OCI-LY1 (cell line): ENCODE results near the gene FEV.

Source experiments
- H2AFZ ChIP-seq: fragments of 200-600 bp; sonication (generic), shearing (Covaris generic); 2 replicates; pipeline ENCODE4 v1.6.0; 2014; ENCODE audit warnings: antibody characterized with exemption, mild to moderate bottlenecking, low read length
- H3F3A ChIP-seq: fragments of 200-600 bp; sonication (generic), shearing (Covaris generic); 2 replicates; pipeline ENCODE4 v1.6.0; 2014; ENCODE audit warnings: mild to moderate bottlenecking, antibody characterized with exemption, low read length, moderate library complexity; ENCODE audit not compliant: insufficient read depth
- H3K27ac ChIP-seq: fragments of 200-600 bp; sonication (generic); 2 replicates; pipeline ENCODE4 v1.5.1; 2014; ENCODE audit warnings: low read length, mixed run types, mild to moderate bottlenecking, low read depth; ENCODE audit not compliant: poor library complexity, severe bottlenecking
- H3K27me3 ChIP-seq: fragments of 200-600 bp; sonication (generic); 2 replicates; pipeline ENCODE4 v1.6.0; 2014; ENCODE audit warnings: antibody characterized with exemption, mild to moderate bottlenecking, low read length, moderate library complexity; ENCODE audit not compliant: insufficient read depth
- H3K36me3 ChIP-seq: fragments of 200-600 bp; sonication (generic); 2 replicates; pipeline ENCODE4 v1.6.1; 2014; ENCODE audit warnings: mild to moderate bottlenecking, antibody characterized with exemption, low read length, moderate library complexity, mixed read lengths; ENCODE audit not compliant: insufficient read depth
- H3K4me1 ChIP-seq: fragments of 200-600 bp; sonication (generic); 2 replicates; pipeline ENCODE4 v1.5.1; 2014; ENCODE audit warnings: mild to moderate bottlenecking, low read length, moderate library complexity; ENCODE audit not compliant: insufficient read depth, severe bottlenecking
- H3K4me2 ChIP-seq: fragments of 200-600 bp; sonication (generic), shearing (Covaris generic); 2 replicates; pipeline ENCODE4 v1.6.1; 2014; ENCODE audit warnings: low read length
- H3K4me3 ChIP-seq: fragments of 200-600 bp; sonication (generic); 2 replicates; pipeline ENCODE4 v1.5.1; 2014; ENCODE audit warnings: low read length, low read depth, mild to moderate bottlenecking, mixed read lengths; ENCODE audit not compliant: poor library complexity, severe bottlenecking
- H3K79me2 ChIP-seq: fragments of 200-600 bp; shearing (Covaris generic); 2 replicates; pipeline ENCODE4 v1.6.1; 2016; ENCODE audit warnings: mixed run types, low read length, mixed read lengths; ENCODE audit not compliant: insufficient read depth
- H3K9ac ChIP-seq: fragments of 200-600 bp; sonication (generic), shearing (Covaris generic); 2 replicates; pipeline ENCODE4 v1.6.1; 2014; ENCODE audit warnings: mild to moderate bottlenecking, low read length, mixed read lengths
- H3K9me2 ChIP-seq: fragments of 200-600 bp; sonication (generic), shearing (Covaris generic); 2 replicates; pipeline ENCODE4 v1.6.1; 2014; ENCODE audit warnings: low read depth, mild to moderate bottlenecking, low read length, mixed read lengths
- H3K9me3 ChIP-seq: fragments of 200-600 bp; shearing (Covaris generic); 2 replicates; pipeline ENCODE4 v1.6.1; 2014; ENCODE audit warnings: low read length, mixed read lengths
- H4K20me1 ChIP-seq: fragments of 200-600 bp; sonication (generic), shearing (Covaris generic); 2 replicates; pipeline ENCODE4 v1.6.0; 2016; ENCODE audit warnings: mild to moderate bottlenecking, low read length; ENCODE audit not compliant: insufficient read depth
- EZH2 ChIP-seq: fragments of 200-600 bp; sonication (generic), shearing (Covaris generic); IDR thresholded peaks from 2 replicates; pipeline ENCODE4 v1.8.0; 2017; ENCODE audit warnings: borderline replicate concordance, mixed run types, mild to moderate bottlenecking, antibody characterized with exemption, low read length, moderate library complexity, mixed read lengths
- TF ChIP-seq, protein P1 (sequence below): fragments of 200-600 bp; sonication (generic), shearing (Covaris generic); IDR thresholded peaks from 2 replicates; pipeline ENCODE4 v1.5.1; 2017; ENCODE audit warnings: mild to moderate bottlenecking, antibody characterized with exemption, low read length, moderate library complexity, mixed read lengths

The FEV gene

DNA sequence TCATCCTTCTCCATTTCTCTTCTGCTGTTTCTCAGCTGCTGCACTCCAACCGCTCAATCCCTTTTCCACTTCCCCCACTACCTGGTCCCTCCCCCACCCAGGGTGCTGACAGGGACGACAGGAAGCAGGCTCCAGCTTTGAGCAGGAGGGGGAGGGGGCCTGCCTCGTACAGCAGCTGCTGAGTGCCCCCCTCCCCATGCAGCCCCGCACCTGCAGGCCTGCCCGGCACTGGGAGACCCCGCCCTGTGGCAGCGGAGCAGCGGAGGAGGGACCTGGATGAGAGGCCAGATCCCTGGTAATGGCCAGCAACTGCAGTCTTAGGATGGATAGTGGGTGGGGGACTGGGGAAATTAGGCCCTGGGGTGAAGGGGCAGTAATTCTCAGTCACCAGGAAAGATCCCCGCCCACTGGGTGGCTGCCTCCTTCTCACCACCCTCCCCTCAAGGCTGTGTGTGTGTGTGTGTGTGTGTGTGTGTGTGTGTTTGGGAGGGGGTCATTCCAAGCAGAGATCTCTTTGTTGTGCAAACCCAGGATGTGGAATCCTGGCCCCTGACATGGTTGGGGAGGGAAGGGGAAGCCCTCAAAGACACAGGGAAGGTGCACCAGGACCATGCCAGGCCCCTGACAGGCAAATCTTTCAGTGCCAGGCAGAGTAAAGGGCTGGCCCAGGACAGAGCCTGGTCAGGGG, 15.0 kb upstream of the FEV start:
- Histone ChIP-seq H4K20me1 (no peaks in the 10 kb centered on the region), H3K4me3 (no peak overlapping the region), H3K36me3 (no peaks in the 10 kb centered on the region), H3K9me2 (no peaks in the 10 kb centered on the region), H3K27ac (no peak overlapping the region), H3K9me3 (no peaks in the 10 kb centered on the region), H3F3A (no peaks in the 10 kb centered on the region), H3K4me2 (no peak overlapping the region), H3K4me1 (peaks cover 4% of the 10 kb centered on the region), H3K27me3 (peaks cover 9% of the 10 kb centered on the region), H3K9ac (no peak overlapping the region), H2AFZ (no peak overlapping the region), H3K79me2 (no peaks in the 10 kb centered on the region)
- TF ChIP-seq, protein P1, sequence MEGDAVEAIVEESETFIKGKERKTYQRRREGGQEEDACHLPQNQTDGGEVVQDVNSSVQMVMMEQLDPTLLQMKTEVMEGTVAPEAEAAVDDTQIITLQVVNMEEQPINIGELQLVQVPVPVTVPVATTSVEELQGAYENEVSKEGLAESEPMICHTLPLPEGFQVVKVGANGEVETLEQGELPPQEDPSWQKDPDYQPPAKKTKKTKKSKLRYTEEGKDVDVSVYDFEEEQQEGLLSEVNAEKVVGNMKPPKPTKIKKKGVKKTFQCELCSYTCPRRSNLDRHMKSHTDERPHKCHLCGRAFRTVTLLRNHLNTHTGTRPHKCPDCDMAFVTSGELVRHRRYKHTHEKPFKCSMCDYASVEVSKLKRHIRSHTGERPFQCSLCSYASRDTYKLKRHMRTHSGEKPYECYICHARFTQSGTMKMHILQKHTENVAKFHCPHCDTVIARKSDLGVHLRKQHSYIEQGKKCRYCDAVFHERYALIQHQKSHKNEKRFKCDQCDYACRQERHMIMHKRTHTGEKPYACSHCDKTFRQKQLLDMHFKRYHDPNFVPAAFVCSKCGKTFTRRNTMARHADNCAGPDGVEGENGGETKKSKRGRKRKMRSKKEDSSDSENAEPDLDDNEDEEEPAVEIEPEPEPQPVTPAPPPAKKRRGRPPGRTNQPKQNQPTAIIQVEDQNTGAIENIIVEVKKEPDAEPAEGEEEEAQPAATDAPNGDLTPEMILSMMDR = no peak
- no peak for TF ChIP-seq EZH2

GRCh38 chr2:218999021-218999880, 14.3 kb upstream of the FEV start:
- H3K4me3 ChIP-seq = no peak overlapping the region
- no peaks in the 10 kb centered on the region for H3K9me3 ChIP-seq
- no peak for TF ChIP-seq EZH2
- TF ChIP-seq, protein P1 = no peak
- no peak overlapping the region for H3K4me2 ChIP-seq
- peaks cover 9% of the 10 kb centered on the region for H3K27me3 ChIP-seq
- H3F3A ChIP-seq = no peaks in the 10 kb centered on the region
- H3K36me3 ChIP-seq = no peaks in the 10 kb centered on the region
- no peaks in the 10 kb centered on the region for H3K79me2 ChIP-seq
- no peak overlapping the region for H2AFZ ChIP-seq
- no peaks in the 10 kb centered on the region for H3K9me2 ChIP-seq
- H3K9ac ChIP-seq = no peak overlapping the region
- no peak overlapping the region for H3K27ac ChIP-seq
- no peaks in the 10 kb centered on the region for H4K20me1 ChIP-seq
- H3K4me1 ChIP-seq = peaks cover 4% of the 10 kb centered on the region

GRCh38 chr2:218998414-218999002, 13.5 kb upstream of the FEV start:
- no peaks in the 10 kb centered on the region for H3K9me3 ChIP-seq
- H3K4me2 ChIP-seq = no peak overlapping the region
- H3K4me1 ChIP-seq = peaks cover 4% of the 10 kb centered on the region
- H2AFZ ChIP-seq = no peak overlapping the region
- no peaks in the 10 kb centered on the region for H4K20me1 ChIP-seq
- no peaks in the 10 kb centered on the region for H3K36me3 ChIP-seq
- H3K4me3 ChIP-seq = no peak overlapping the region
- H3K9me2 ChIP-seq = no peaks in the 10 kb centered on the region
- H3K79me2 ChIP-seq = no peaks in the 10 kb centered on the region
- H3K27me3 ChIP-seq = peaks cover 9% of the 10 kb centered on the region
- H3K9ac ChIP-seq = no peak overlapping the region
- TF ChIP-seq, protein P1 = no peak
- no peak for TF ChIP-seq EZH2
- no peaks in the 10 kb centered on the region for H3F3A ChIP-seq
- H3K27ac ChIP-seq = no peak overlapping the region
